K562 (cell line): ENCODE results near the gene RASIP1. TPM values are rescaled to one million over a fixed set of nuclear protein-coding genes. Genes with fewer than 3 reads are reported as not detected.

Source experiments
- ATF3 ChIP-seq, 2 experiments: fragments of 450-650 bp in 1 of 2; sonication (generic) in 1 of 2; formaldehyde crosslinking in 1 of 2; IDR thresholded peaks in 1 of 2; conservative IDR thresholded peaks in 1 of 2; 2 replicates each; pipeline versions ENCODE4 v1.6.1 to v1.8.1; 2016 to 2023; ENCODE audit warnings: mild to moderate bottlenecking in 2 of 2, moderate library complexity in 2 of 2, inconsistent platforms in 1 of 2, missing genetic modification reagents in 1 of 2
- FOSL1 ChIP-seq: fragments of 200-800 bp; sonication (Bioruptor generic); conservative IDR thresholded peaks from 2 replicates; pipeline ENCODE4 v1.6.1; 2016; ENCODE audit warnings: missing genetic modification characterization, missing compliant biosample characterization
- LEF1 ChIP-seq: fragments of 450-650 bp; IDR thresholded peaks from 2 replicates; pipeline ENCODE4 v1.6.1; 2016; ENCODE audit warnings: mild to moderate bottlenecking
- NFXL1 ChIP-seq: fragments of 450-650 bp; formaldehyde crosslinking; IDR thresholded peaks from 2 replicates; pipeline ENCODE4 v1.4.0; 2021; ENCODE audit warnings: mild to moderate bottlenecking
- PHF21A ChIP-seq: fragments of 450-650 bp; IDR thresholded peaks from 2 replicates; pipeline ENCODE4 v1.6.1; 2017; ENCODE audit warnings: low read depth, borderline replicate concordance
- SAFB2 ChIP-seq: fragments of 200-400 bp; formaldehyde crosslinking; IDR thresholded peaks from 2 replicates; pipeline ENCODE4 v1.6.1; 2018; ENCODE audit warnings: borderline replicate concordance, low read length, low read depth, moderate library complexity; ENCODE audit not compliant: severe bottlenecking
- ZFP30 ChIP-seq: fragments of 250-450 bp; sonication (Bioruptor Pico); IDR thresholded peaks from 2 replicates; pipeline ENCODE4 v1.8.0; 2022; ENCODE audit warnings: moderate library complexity, mild to moderate bottlenecking, inconsistent platforms, borderline replicate concordance
- ZFX ChIP-seq: sonication (generic); formaldehyde crosslinking; IDR thresholded peaks from 2 replicates; pipeline ENCODE4 v1.8.0; 2022; ENCODE audit warnings: mild to moderate bottlenecking, missing genetic modification reagents, moderate library complexity
- ZNF592 ChIP-seq: fragments of 450-650 bp; IDR thresholded peaks from 2 replicates; pipeline ENCODE4 v1.6.1; 2017; ENCODE audit warnings: antibody characterized with exemption, mild to moderate bottlenecking
- ZSCAN32 ChIP-seq: fragments of 450-650 bp; formaldehyde crosslinking; IDR thresholded peaks from 2 replicates; pipeline ENCODE4 v1.4.0; 2020; ENCODE audit warnings: mild to moderate bottlenecking, moderate library complexity
- polyA plus RNA-seq, 8 experiments: library from polyadenylated mRNA; depleted of rRNA in 4 of 8; stranded (reverse) in 5 of 8; unstranded in 3 of 8; fragments of >200 nt; fragmentation: Nextera tagmentation in 2 of 8; fragmentation: Illumina TruSeq in 1 of 8; extraction: Ambion mirVana in 2 of 8; extraction: Trizol in 1 of 8; gene quantifications; 2 replicates each; pipeline versions ENCODE4 v1.2.1 to v1.2.3, GENCODE V29; 2011 to 2014; ENCODE audit warnings: inconsistent platforms in 1 of 8, missing spikeins in 1 of 8
- total RNA-seq, 7 experiments: library from RNA; depleted of rRNA in 6 of 7; stranded (reverse); fragments of >200 nt in 6 of 7; fragmentation: Illumina TruSeq in 2 of 7; extraction: Trizol in 2 of 7; gene quantifications; 2 replicates each; pipeline versions ENCODE4 v1.2.1 to v1.2.3, GENCODE V29; 2011 to 2021; ENCODE audit warnings: low replicate concordance in 1 of 7
- TF ChIP-seq, protein P1 (sequence below), 2 experiments: fragments of 450-650 bp in 1 of 2; sonication (generic) in 1 of 2; formaldehyde crosslinking in 1 of 2; IDR thresholded peaks; 2 replicates each; pipeline versions ENCODE4 v1.7.1 to v1.9.0; 2016 to 2022; ENCODE audit warnings: inconsistent platforms in 1 of 2, mild to moderate bottlenecking in 1 of 2, missing genetic modification reagents in 1 of 2

The RASIP1 gene
- total and polyA plus RNA-seq, 9 of the 15 experiments (the other 6 are each of a cell fraction or from before 2014, with no cell fraction given), result 0.20 to 4.7 (median 1.5) TPM

DNA sequence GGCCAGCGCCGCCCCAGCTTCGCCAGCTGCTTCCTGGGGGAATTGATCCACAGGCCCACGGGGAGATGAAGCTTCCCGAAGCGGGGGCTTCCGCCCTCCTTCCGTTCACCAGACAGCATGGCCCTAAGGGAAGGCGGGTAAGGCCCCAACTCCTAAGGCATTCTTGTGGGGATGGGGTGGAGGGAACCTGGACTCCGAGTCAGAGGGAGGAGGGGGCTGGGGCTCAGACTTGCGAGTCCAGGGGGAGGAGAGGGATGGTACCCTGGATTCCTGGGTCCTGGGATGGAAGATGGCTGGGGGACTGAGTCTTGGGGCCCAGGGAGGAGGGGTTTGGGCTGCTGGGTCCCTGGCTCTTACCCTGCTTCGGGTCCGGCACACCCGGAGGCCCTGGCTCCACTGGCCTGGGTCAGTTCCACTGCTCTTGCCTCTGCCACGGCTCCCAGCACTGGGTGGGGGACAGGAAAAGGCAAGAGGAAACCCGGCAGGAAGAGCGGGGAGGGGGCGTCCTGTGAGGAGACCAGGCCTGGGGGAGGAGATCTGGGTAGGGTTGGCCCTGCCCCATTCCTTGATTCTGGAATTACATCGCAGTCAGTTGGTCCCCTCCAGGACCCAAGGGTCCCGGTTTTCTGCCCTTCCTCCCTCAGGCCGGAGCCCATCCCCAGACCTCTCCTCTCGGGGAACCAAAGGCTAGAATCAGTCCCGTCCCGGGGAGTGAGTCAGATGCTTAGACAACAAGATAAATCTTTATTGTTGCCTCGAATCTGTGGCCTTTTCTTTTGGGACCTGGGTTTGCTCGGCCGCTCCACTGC, at the start of gene RASIP1 (continued):
- TF ChIP-seq, protein P1, sequence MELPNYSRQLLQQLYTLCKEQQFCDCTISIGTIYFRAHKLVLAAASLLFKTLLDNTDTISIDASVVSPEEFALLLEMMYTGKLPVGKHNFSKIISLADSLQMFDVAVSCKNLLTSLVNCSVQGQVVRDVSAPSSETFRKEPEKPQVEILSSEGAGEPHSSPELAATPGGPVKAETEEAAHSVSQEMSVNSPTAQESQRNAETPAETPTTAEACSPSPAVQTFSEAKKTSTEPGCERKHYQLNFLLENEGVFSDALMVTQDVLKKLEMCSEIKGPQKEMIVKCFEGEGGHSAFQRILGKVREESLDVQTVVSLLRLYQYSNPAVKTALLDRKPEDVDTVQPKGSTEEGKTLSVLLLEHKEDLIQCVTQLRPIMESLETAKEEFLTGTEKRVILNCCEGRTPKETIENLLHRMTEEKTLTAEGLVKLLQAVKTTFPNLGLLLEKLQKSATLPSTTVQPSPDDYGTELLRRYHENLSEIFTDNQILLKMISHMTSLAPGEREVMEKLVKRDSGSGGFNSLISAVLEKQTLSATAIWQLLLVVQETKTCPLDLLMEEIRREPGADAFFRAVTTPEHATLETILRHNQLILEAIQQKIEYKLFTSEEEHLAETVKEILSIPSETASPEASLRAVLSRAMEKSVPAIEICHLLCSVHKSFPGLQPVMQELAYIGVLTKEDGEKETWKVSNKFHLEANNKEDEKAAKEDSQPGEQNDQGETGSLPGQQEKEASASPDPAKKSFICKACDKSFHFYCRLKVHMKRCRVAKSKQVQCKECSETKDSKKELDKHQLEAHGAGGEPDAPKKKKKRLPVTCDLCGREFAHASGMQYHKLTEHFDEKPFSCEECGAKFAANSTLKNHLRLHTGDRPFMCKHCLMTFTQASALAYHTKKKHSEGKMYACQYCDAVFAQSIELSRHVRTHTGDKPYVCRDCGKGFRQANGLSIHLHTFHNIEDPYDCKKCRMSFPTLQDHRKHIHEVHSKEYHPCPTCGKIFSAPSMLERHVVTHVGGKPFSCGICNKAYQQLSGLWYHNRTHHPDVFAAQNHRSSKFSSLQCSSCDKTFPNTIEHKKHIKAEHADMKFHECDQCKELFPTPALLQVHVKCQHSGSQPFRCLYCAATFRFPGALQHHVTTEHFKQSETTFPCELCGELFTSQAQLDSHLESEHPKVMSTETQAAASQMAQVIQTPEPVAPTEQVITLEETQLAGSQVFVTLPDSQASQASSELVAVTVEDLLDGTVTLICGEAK (IDR thresholded peaks at IDR 0.05), result peak; percentile 96
- TF ChIP-seq, protein P1 (CRISPR knock-in tag; IDR thresholded peaks at IDR 0.05), result peak; percentile 76; the same call in 1 of the 2 replicates
- TF ChIP-seq ZFP30 (CRISPR knock-in tag), result no peak
- TF ChIP-seq ATF3 (IDR thresholded peaks at IDR 0.05), result peak; percentile 61
- no peak for TF ChIP-seq ATF3 (CRISPR knock-in tag; conservative IDR thresholded peaks at IDR 0.05)
- TF ChIP-seq SAFB2, result no peak
- no peak for TF ChIP-seq NFXL1 (CRISPR knock-in tag)
- no peak for TF ChIP-seq ZSCAN32 (CRISPR knock-in tag)
- TF ChIP-seq FOSL1, result peak; percentile 72
- no peak for TF ChIP-seq LEF1
- TF ChIP-seq ZFX, result peak; percentile 8; the same call in 1 of the 2 replicates
- peak; percentile 85 for TF ChIP-seq PHF21A
- no peak for TF ChIP-seq ZNF592
